Aorta (tissue), 5 donors: ENCODE measurements around the gene PBLD. TPM values are rescaled to one million over a fixed set of nuclear protein-coding genes. Genes with fewer than 3 reads are reported as not detected.

Source experiments
- ATAC-seq: fragments of 200-7000 bp; cut with Tn5 transposase; one replicate; pipeline ENCODE4 v1.9.1; 2022; ENCODE audit warnings: moderate library complexity; ENCODE audit not compliant: low FRiP score
- DNase-seq, 2 donors: peaks; one replicate each; pipeline ENCODE4 v3.0.0-alpha.2; 2020
- H3K27ac ChIP-seq, 2 donors: one replicate each; pipeline ENCODE4 v1.5.1; 2013; ENCODE audit warnings: low read length in 2 of 2, mild to moderate bottlenecking in 2 of 2, moderate library complexity in 2 of 2, control low read depth in 1 of 2, inconsistent platforms in 1 of 2, low read depth in 1 of 2
- H3K27me3 ChIP-seq, 2 donors: one replicate each; pipeline ENCODE4 v1.6.1; 2013; ENCODE audit warnings: control low read depth in 1 of 2, low read length in 1 of 2, mild to moderate bottlenecking in 1 of 2, moderate library complexity in 1 of 2; ENCODE audit not compliant: insufficient read depth in 2 of 2, control insufficient read depth in 1 of 2
- H3K36me3 ChIP-seq, 2 donors: one replicate each; pipeline ENCODE4 v1.6.1; 2013; ENCODE audit warnings: control low read depth in 1 of 2, low read length in 1 of 2, mild to moderate bottlenecking in 1 of 2; ENCODE audit not compliant: insufficient read depth in 2 of 2, control insufficient read depth in 1 of 2
- H3K4me1 ChIP-seq, 2 donors: one replicate each; pipeline ENCODE4 v1.6.1; 2013; ENCODE audit warnings: low read length in 2 of 2, control low read depth in 1 of 2, mild to moderate bottlenecking in 1 of 2, moderate library complexity in 1 of 2; ENCODE audit not compliant: insufficient read depth in 2 of 2, control insufficient read depth in 1 of 2
- H3K4me3 ChIP-seq, 2 donors: one replicate each; pipeline ENCODE4 v1.5.1; 2013; ENCODE audit warnings: low read length in 2 of 2, control low read depth in 1 of 2, mild to moderate bottlenecking in 1 of 2
- H3K9me3 ChIP-seq: one replicate; pipeline ENCODE4 v1.6.1; 2013; ENCODE audit warnings: mild to moderate bottlenecking, low read length; ENCODE audit not compliant: control insufficient read depth
- WGBS, 2 donors: extraction: QIAGEN DNeasy Blood & Tissue Kit; methylation state at CpG; one replicate each; pipeline ENCODE4 v1.1.7; 2013; 5-methylcytosine and 5-hydroxymethylcytosine counted together
- intact Hi-C, 2 donors: fragments of 100-400 bp; cut with DNase I; formaldehyde crosslinking; loops; one replicate each; pipeline versions ENCODE4 v1.14.2 to v1.15.0; 2022
- polyA plus RNA-seq, 2 donors: library from polyadenylated mRNA; stranded (reverse); fragments of 200-250 nt; gene quantifications; one replicate each; pipeline ENCODE4 v1.2.3, GENCODE V29; 2013
- total RNA-seq, 2 donors: library from RNA; stranded (reverse); fragmentation: NEBNext Ultra II Directional; extraction: Animal tissue kit (Norgen Biotek cat#: 25700); gene quantifications; one replicate each; pipeline ENCODE4 v1.2.1, GENCODE V29; 2021
- donor health status: healthy with polysubstance abuse.
- donor health status: Bipolar disorder and iron deficiency.
- donor health status: DM: no; HTN: no; CAD: no.
- donor health status: DM: no; HTN: no; CAD: no.
- donor health status: DM: yes; HTN: yes; CAD: no.

The PBLD gene
- total and polyA plus RNA-seq, 4 donors, result 5.8 to 36.8 (median 7.2) TPM

DNA sequence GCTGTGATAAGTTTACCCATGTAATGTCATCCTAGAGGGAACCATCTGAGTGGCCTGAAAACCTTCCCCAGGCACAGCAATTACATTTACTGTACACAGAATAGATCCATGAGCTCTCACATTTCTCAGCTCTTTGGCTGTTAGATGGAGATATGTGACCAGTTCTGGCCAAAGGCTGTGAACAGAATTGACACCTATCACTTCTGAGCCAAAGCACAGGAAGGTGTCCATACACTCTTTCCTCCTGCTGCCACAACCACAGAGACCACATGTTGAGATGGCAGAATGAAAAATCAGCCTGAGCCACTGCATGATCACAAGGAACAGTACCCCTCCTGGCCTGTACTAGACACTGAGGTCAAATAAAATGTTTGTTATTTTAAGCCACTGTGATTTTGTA is 56.5 kb downstream of the PBLD start:
- no peak for ATAC-seq
- H3K27me3 ChIP-seq, result no peaks in the 10 kb centered on the region
- no peak for DNase-seq
- H3K9me3 ChIP-seq, result no peaks in the 10 kb centered on the region
- intact Hi-C loops, result no loop called here
- H3K4me3 ChIP-seq, result no peak overlapping the region
- H3K4me1 ChIP-seq, result no peaks in the 10 kb centered on the region
- no peak overlapping the region for H3K27ac ChIP-seq
- H3K36me3 ChIP-seq, result no peaks in the 10 kb centered on the region

- Histone ChIP-seq H3K27ac (no peak overlapping the region), H3K4me1 (no peaks in the 10 kb centered on the region), H3K36me3 (no peaks in the 10 kb centered on the region), H3K4me3 (no peak overlapping the region), H3K27me3 (no peaks in the 10 kb centered on the region), H3K9me3 (no peaks in the 10 kb centered on the region)
- DNase-seq (no peak), ATAC-seq (no peak)
- WGBS, 2 donors, result 95% methylated on average over 2 of the region's 2 CpGs
- intact Hi-C loops, result no loop called here
Measured at GRCh38 chr10:68275600-68276126, 57.1 kb downstream of the PBLD start.

DNA sequence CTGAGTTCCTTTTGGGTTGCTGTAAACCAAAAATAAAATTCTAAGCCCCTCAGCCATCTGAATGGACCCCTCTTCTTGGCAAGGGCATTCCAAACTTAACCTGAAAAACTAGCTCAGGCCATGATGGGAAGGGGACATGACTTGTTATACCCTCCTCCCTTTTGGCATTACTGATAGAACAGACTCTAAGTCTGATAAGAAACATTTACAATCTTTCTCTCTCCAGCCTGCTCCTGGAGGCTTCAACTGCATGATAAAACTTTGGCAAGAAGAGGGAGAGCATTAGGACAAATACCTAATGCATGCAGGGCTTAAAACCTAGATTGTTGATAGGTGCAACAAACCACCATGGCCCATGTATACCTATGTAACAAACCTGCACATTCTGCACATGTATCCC is 59.9 kb downstream of the PBLD start:
- ATAC-seq, result no peak

GRCh38 chr10:68271196-68271882 is 61.4 kb downstream of the PBLD start:
- no peak overlapping the region for H3K27ac ChIP-seq
- intact Hi-C loops, result no loop called here
- no peaks in the 10 kb centered on the region for H3K4me1 ChIP-seq
- ATAC-seq (no peak), DNase-seq (no peak)
- H3K27me3 ChIP-seq, result no peaks in the 10 kb centered on the region
- no peaks in the 10 kb centered on the region for H3K9me3 ChIP-seq
- no peaks in the 10 kb centered on the region for H3K36me3 ChIP-seq
- H3K4me3 ChIP-seq, result no peak overlapping the region
- WGBS, 2 donors, result 63 to 68% methylated on average over 7 of the region's 7 CpGs

More for the DNA sequence above, 59.9 kb downstream of the PBLD start:
- no peaks in the 10 kb centered on the region for H3K36me3 ChIP-seq
- H3K4me3 ChIP-seq, result no peak overlapping the region
- no peaks in the 10 kb centered on the region for H3K4me1 ChIP-seq
- no peaks in the 10 kb centered on the region for H3K27me3 ChIP-seq
- intact Hi-C loops, result no loop called here
- H3K27ac ChIP-seq, result no peak overlapping the region
- no peak for DNase-seq
- H3K9me3 ChIP-seq, result no peaks in the 10 kb centered on the region

- Histone ChIP-seq H3K27me3 (no peaks in the 10 kb centered on the region), H3K4me3 (no peak overlapping the region), H3K36me3 (no peaks in the 10 kb centered on the region), H3K27ac (no peak overlapping the region), H3K4me1 (no peaks in the 10 kb centered on the region), H3K9me3 (no peaks in the 10 kb centered on the region)
- intact Hi-C loops, result no loop called here
- DNase-seq (no peak), ATAC-seq (no peak)
- 90 to 96% methylated on average over 2 of the region's 2 CpGs for WGBS, 2 donors
Measured at GRCh38 chr10:68269562-68270290, 63.0 kb downstream of the PBLD start.

DNA sequence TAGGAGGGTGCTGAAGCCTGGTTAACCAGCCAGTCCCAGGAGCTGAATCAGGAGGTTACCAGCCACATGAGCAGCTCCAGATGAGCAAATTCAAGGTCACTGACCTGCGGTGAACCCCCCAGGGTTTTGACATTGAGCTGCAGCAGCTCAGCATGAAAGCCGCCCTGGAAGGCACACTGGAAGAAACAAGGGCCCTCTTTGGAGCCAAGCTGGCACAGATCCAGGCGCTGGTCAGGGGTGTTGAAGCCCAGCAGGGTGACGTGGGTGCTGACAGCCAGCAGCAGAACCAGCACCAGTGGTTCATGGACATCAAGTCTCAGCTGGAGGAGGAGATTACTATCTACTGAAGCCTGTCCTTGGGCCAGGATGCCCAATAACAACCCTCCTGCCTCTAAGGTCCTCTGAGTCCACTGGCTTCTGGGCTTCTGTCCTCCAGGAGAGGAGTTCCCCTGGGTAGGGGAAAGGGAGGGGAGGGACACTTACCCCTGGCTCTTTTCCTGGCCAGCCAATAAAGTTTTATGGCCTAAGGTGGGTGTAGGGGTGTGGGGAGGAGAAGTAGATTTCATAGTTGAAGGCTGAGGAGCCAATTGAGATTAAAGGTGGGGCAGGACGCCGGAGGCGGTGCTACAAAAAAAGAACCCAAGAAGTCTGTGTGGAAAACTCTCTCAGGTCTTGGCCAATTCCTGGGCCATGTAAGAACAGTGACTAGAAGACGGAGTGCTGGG is 71.4 kb downstream of the PBLD start:
- Histone ChIP-seq H3K36me3 (no peaks in the 10 kb centered on the region), H3K27me3 (no peaks in the 10 kb centered on the region), H3K9me3 (no peaks in the 10 kb centered on the region), H3K4me1 (no peaks in the 10 kb centered on the region), H3K4me3 (no peak overlapping the region), H3K27ac (no peak overlapping the region)
- intact Hi-C loops, result no loop called here
- WGBS, 2 donors, result 74 to 79% methylated on average over 8 of the region's 8 CpGs
- ATAC-seq (no peak), DNase-seq (no peak)

GRCh38 chr10:68253346-68253745 is 79.4 kb downstream of the PBLD start:
- DNase-seq, result no peak
- no peaks in the 10 kb centered on the region for H3K4me1 ChIP-seq

GRCh38 chr10:68251625-68252495 is 80.9 kb downstream of the PBLD start:
- 83 to 84% methylated on average over 5 of the region's 5 CpGs for WGBS, 2 donors
- intact Hi-C loops, result no loop called here
- ATAC-seq, result no peak

More at GRCh38 chr10:68253346-68253745, 79.4 kb downstream of the PBLD start:
- Histone ChIP-seq H3K9me3 (no peaks in the 10 kb centered on the region), H3K27ac (no peak overlapping the region), H3K4me3 (no peak overlapping the region), H3K27me3 (no peaks in the 10 kb centered on the region), H3K36me3 (no peaks in the 10 kb centered on the region)
- WGBS, 2 donors, result 50 to 56% methylated on average over 1 of the region's 1 CpG
- intact Hi-C loops, result no loop called here
- ATAC-seq, result no peak

More at GRCh38 chr10:68251625-68252495, 80.9 kb downstream of the PBLD start:
- no peaks in the 10 kb centered on the region for H3K9me3 ChIP-seq
- no peak overlapping the region for H3K27ac ChIP-seq
- no peaks in the 10 kb centered on the region for H3K36me3 ChIP-seq
- no peak for DNase-seq
- no peaks in the 10 kb centered on the region for H3K4me1 ChIP-seq
- no peaks in the 10 kb centered on the region for H3K27me3 ChIP-seq
- H3K4me3 ChIP-seq, result no peak overlapping the region
